ENCODE measurements around the gene SLC9A6.

GRCh38 chrX:135951291-135951690, 33.9 kb upstream of the SLC9A6 start:
- no peak for TF ChIP-seq POLR2AphosphoS5 (IDR thresholded peaks at IDR 0.05; ENCODE audit: low read depth, low read length)
- TF ChIP-seq YY1 (IDR thresholded peaks at IDR 0.05; ENCODE audit: low read depth, low read length), result no peak
- TF ChIP-seq, protein P1, sequence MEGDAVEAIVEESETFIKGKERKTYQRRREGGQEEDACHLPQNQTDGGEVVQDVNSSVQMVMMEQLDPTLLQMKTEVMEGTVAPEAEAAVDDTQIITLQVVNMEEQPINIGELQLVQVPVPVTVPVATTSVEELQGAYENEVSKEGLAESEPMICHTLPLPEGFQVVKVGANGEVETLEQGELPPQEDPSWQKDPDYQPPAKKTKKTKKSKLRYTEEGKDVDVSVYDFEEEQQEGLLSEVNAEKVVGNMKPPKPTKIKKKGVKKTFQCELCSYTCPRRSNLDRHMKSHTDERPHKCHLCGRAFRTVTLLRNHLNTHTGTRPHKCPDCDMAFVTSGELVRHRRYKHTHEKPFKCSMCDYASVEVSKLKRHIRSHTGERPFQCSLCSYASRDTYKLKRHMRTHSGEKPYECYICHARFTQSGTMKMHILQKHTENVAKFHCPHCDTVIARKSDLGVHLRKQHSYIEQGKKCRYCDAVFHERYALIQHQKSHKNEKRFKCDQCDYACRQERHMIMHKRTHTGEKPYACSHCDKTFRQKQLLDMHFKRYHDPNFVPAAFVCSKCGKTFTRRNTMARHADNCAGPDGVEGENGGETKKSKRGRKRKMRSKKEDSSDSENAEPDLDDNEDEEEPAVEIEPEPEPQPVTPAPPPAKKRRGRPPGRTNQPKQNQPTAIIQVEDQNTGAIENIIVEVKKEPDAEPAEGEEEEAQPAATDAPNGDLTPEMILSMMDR (IDR thresholded peaks at IDR 0.05; ENCODE audit: control extremely low read depth in 1 of 3, insufficient read depth in 1 of 3, low read depth in 1 of 3, low read length in 3 of 3), result no peak
- TF ChIP-seq E2F6 (IDR thresholded peaks at IDR 0.05), result no peak
